Nephron (organoid): ENCODE measurements around the gene HOXB6.

ENCODE experiments used
- H3K27ac Mint-ChIP-seq, 3 experiments: 2 replicates each; pipeline ENCODE4 v1.8.0; 2020; ENCODE audit warnings: mixed read lengths in 3 of 3, mild to moderate bottlenecking in 2 of 3, moderate library complexity in 1 of 3
- H3K27me3 Mint-ChIP-seq: 2 replicates; pipeline ENCODE4 v1.8.0; 2021; ENCODE audit warnings: low read depth, mild to moderate bottlenecking, moderate library complexity, mixed read lengths
- H3K36me3 Mint-ChIP-seq: 2 replicates; pipeline ENCODE4 v1.8.0; 2020; ENCODE audit warnings: low read depth, mixed read lengths
- H3K4me1 Mint-ChIP-seq: 2 replicates; pipeline ENCODE4 v1.8.0; 2020; ENCODE audit warnings: mixed read lengths
- H3K4me3 Mint-ChIP-seq, 3 experiments: 2 replicates each; pipeline ENCODE4 v1.8.0; 2020; ENCODE audit warnings: mild to moderate bottlenecking in 3 of 3, mixed read lengths in 3 of 3, moderate library complexity in 2 of 3
- H3K9me3 Mint-ChIP-seq: 2 replicates; pipeline ENCODE4 v1.8.0; 2020; ENCODE audit warnings: mixed read lengths
- TF ChIP-seq, protein P1 (sequence below), 3 experiments: fragments of 200-600 bp; sonication (generic); IDR thresholded peaks; one replicate each; pipeline ENCODE4 v1.5.0; 2021; ENCODE audit warnings: antibody characterized with exemption in 3 of 3; ENCODE audit not compliant: unreplicated experiment in 3 of 3

HOXB6 gene

DNA sequence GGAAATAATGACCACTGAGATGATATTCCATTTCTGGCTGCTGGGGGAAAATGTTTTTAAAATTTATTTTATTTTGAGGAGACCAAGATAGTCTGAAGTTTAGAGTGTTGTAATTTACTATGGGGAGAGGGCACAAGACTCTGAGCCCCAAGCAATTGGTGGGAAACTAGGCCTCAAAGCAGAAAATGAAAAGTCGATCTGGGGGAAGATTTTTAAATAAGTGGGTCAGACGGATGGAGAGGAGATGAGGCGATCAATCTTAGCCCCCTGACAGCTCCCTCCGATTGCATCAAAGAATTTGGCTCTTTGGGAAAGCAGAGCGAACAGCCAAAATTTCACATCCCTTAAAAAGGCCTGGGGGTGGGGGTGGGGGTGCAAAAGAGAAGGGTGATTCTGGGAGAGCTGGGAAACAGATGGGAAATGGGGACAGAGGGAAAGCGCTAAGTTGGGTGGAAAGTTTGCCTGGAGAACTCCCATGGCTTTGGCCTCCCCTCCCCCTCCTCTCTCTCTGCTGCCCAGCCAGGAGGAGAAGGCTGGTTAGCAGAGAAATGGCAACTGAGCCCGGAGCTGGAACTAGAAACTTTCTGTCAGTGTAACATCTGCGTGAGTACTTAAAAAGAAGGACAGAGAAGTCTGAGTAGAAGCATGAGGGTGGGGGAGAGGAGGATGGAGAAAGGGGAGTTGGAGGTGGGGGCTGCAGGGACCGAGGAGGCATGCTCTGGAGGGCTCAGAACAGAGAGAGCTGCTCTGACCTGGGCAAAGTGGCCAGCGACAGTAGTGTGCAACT is 58.5 kb downstream of the HOXB6 start:
- Mint-ChIP-seq H3K27ac (peak overlapping the region; percentile 99 to 100 (median 99)), H3K4me1 (peaks cover 66% of the 10 kb centered on the region), H3K27me3 (no peaks in the 10 kb centered on the region)

More for the DNA sequence above, 58.5 kb downstream of the HOXB6 start:
- H3K36me3 Mint-ChIP-seq: peaks cover 31% of the 10 kb centered on the region
- H3K9me3 Mint-ChIP-seq: no peaks in the 10 kb centered on the region
- TF ChIP-seq, protein P1, sequence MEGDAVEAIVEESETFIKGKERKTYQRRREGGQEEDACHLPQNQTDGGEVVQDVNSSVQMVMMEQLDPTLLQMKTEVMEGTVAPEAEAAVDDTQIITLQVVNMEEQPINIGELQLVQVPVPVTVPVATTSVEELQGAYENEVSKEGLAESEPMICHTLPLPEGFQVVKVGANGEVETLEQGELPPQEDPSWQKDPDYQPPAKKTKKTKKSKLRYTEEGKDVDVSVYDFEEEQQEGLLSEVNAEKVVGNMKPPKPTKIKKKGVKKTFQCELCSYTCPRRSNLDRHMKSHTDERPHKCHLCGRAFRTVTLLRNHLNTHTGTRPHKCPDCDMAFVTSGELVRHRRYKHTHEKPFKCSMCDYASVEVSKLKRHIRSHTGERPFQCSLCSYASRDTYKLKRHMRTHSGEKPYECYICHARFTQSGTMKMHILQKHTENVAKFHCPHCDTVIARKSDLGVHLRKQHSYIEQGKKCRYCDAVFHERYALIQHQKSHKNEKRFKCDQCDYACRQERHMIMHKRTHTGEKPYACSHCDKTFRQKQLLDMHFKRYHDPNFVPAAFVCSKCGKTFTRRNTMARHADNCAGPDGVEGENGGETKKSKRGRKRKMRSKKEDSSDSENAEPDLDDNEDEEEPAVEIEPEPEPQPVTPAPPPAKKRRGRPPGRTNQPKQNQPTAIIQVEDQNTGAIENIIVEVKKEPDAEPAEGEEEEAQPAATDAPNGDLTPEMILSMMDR (IDR thresholded peaks at IDR 0.05; ENCODE audit: unreplicated experiment in 3 of 3): no peak
- H3K4me3 Mint-ChIP-seq: peak overlapping the region; percentile 92 to 97 (median 95)
